GM12878 (cell line): ENCODE data around the gene NRSN2. TPM values are rescaled to one million over a fixed set of nuclear protein-coding genes. Genes with fewer than 3 reads are reported as not detected.

Experiments
- ATAC-seq: fragments of 200-7000 bp; cut with Tn5 transposase; 3 replicates; pipeline ENCODE4 v1.9.1; 2020; ENCODE audit warnings: mild to moderate bottlenecking, moderate library complexity
- BruUV-seq: library from RNA; stranded (reverse); fragments of 400-500 nt; replicated peaks from 2 replicates; lab custom pipeline; 2021; lab: Mats Ljungman, UMichigan
- CTCF ChIA-PET: fragments of 300-600 bp; sonication (Branson Sonifier 250); formaldehyde crosslinking; extraction: SDS; loops from one replicate; lab custom pipeline; 2021; ENCODE audit warnings: inconsistent platforms; lab: Yijun Ruan, JAX
- POLR2A ChIA-PET: fragments of 350-600 bp; formaldehyde crosslinking; extraction: SDS; loops from one replicate; lab custom pipeline; 2021; ENCODE audit warnings: inconsistent platforms; lab: Charles Lee
- RAD21 ChIA-PET: fragments of 300-600 bp; sonication (Branson Sonifier 250); formaldehyde crosslinking; loops from one replicate; lab custom pipeline; 2023; ENCODE audit warnings: antibody characterized with exemption; ENCODE audit not compliant: unreplicated experiment; lab: Charles Lee
- SMC1A ChIA-PET: fragments of 300-600 bp; sonication (Branson Sonifier 250); formaldehyde crosslinking; loops from one replicate; lab custom pipeline; 2023; ENCODE audit not compliant: unreplicated experiment, uncharacterized antibody; lab: Charles Lee
- DNase-seq: peaks from one replicate; pipeline ENCODE4 v3.0.0-alpha.2; 2011; ENCODE audit warnings: low read depth, low spot score
- FAIRE-seq: peaks from 3 replicates; lab custom pipeline; 2011; peaks lifted over from hg19 to GRCh38; lab: Jason Lieb, UNC
- H2AFZ ChIP-seq: 2 replicates; pipeline ENCODE4 v1.6.0; 2011; ENCODE audit warnings: low read depth, low read length, control low read depth; ENCODE audit not compliant: control insufficient read depth
- H3K27ac ChIP-seq: 2 replicates; pipeline ENCODE4 v1.5.1; 2011; ENCODE audit warnings: control low read depth; ENCODE audit not compliant: control insufficient read depth, insufficient read depth
- H3K27me3 ChIP-seq, 2 experiments: replicated peaks in 1 of 2; 2 replicates each; pipeline versions ENCODE4 v1.6.0 to v1.6.1; 2011; ENCODE audit warnings: low read length in 1 of 2; ENCODE audit not compliant: control insufficient read depth in 2 of 2, insufficient read depth in 2 of 2
- H3K36me3 ChIP-seq, 2 experiments: 2 replicates each; pipeline ENCODE4 v1.5.1; 2011; ENCODE audit warnings: low read length in 1 of 2; ENCODE audit not compliant: control insufficient read depth in 2 of 2, insufficient read depth in 2 of 2
- H3K4me1 ChIP-seq: 2 replicates; pipeline ENCODE4 v1.6.1; 2011; ENCODE audit warnings: mild to moderate bottlenecking, low read length, moderate library complexity, mixed read lengths; ENCODE audit not compliant: control insufficient read depth, insufficient read depth
- H3K4me2 ChIP-seq: 2 replicates; pipeline ENCODE4 v1.6.0; 2011; ENCODE audit warnings: control low read depth; ENCODE audit not compliant: control insufficient read depth, insufficient read depth
- H3K4me3 ChIP-seq: fragments of 200-600 bp; sonication (generic); 2 replicates; pipeline ENCODE4 v1.5.1; 2016
- H3K79me2 ChIP-seq: 2 replicates; pipeline ENCODE4 v1.6.0; 2011; ENCODE audit warnings: low read length; ENCODE audit not compliant: control insufficient read depth, insufficient read depth
- H3K9ac ChIP-seq: 2 replicates; pipeline ENCODE4 v1.8.0; 2011; ENCODE audit warnings: low read length, control low read depth, mixed read lengths; ENCODE audit not compliant: control insufficient read depth, insufficient read depth
- H3K9me3 ChIP-seq: replicated peaks from 3 replicates; pipeline ENCODE4 v1.5.1; 2011; ENCODE audit warnings: mild to moderate bottlenecking, low read length; ENCODE audit not compliant: control insufficient read depth, insufficient read depth
- H4K20me1 ChIP-seq: 2 replicates; pipeline ENCODE4 v1.6.0; 2011; ENCODE audit not compliant: control insufficient read depth, insufficient read depth
- ASH2L ChIP-seq: fragments of 300-600, 200-600 bp; sonication (generic); IDR thresholded peaks from 2 replicates; pipeline ENCODE4 v1.6.1; 2017; ENCODE audit warnings: low read depth, mild to moderate bottlenecking, borderline replicate concordance
- E2F8 ChIP-seq: fragments of 450-650 bp; IDR thresholded peaks from 2 replicates; pipeline ENCODE4 v1.6.1; 2018; ENCODE audit warnings: mild to moderate bottlenecking, low read depth, moderate library complexity; ENCODE audit not compliant: partially characterized antibody
- FOS ChIP-seq: IDR thresholded peaks from 3 replicates; pipeline ENCODE4 v1.6.1; 2011; ENCODE audit warnings: borderline replicate concordance; ENCODE audit not compliant: insufficient read length; ENCODE audit errors: extremely low read depth
- KLF5 ChIP-seq: fragments of 450-650 bp; IDR thresholded peaks from 2 replicates; pipeline ENCODE4 v1.6.1; 2014; ENCODE audit warnings: mild to moderate bottlenecking; ENCODE audit not compliant: partially characterized antibody
- NR2F1 ChIP-seq: fragments of 450-650 bp; conservative IDR thresholded peaks from 2 replicates; pipeline ENCODE4 v1.6.1; 2017; ENCODE audit warnings: mild to moderate bottlenecking
- RELA ChIP-seq: fragments of 450-650 bp; IDR thresholded peaks from 2 replicates; pipeline ENCODE4 v1.8.0; 2014; ENCODE audit warnings: borderline replicate concordance; ENCODE audit not compliant: partially characterized antibody
- WRNIP1 ChIP-seq: IDR thresholded peaks from 2 replicates; pipeline ENCODE4 v1.6.1; 2011; ENCODE audit warnings: low read depth, low read length, improper control_type of control experiment, borderline replicate concordance
- ZBTB4 ChIP-seq: fragments of 450-650 bp; formaldehyde crosslinking; IDR thresholded peaks from 2 replicates; pipeline ENCODE4 v1.4.0; 2022; ENCODE audit warnings: mild to moderate bottlenecking, moderate library complexity
- WGBS: methylation state at CpG from one replicate; pipeline ENCODE4 v1.1.6; 2016; ENCODE audit warnings: low lambda C conversion rate; ENCODE audit not compliant: insufficient replicate concordance, insufficient coverage; ENCODE audit errors: missing lambda C conversion rate; 5-methylcytosine and 5-hydroxymethylcytosine counted together
- in situ Hi-C: fragments of 300-500 bp; cut with MboI; formaldehyde crosslinking; loops from 9 replicates; pipeline ENCODE4 v1.14.3; 2018; ENCODE audit warnings: mixed read lengths
- intact Hi-C: fragments of 100-400 bp; cut with micrococcal nuclease; formaldehyde crosslinking; loops from one replicate; pipeline ENCODE4 v1.14.2; 2022; ENCODE audit not compliant: unreplicated experiment
- polyA plus RNA-seq, 11 experiments: library from polyadenylated mRNA; depleted of rRNA in 4 of 11; unstranded in 6 of 11; stranded (reverse) in 5 of 11; fragments of >200 nt; fragmentation: Nextera tagmentation in 4 of 11; fragmentation: Illumina TruSeq in 1 of 11; extraction: Ambion mirVana in 4 of 11; extraction: Trizol in 1 of 11; gene quantifications; 1 replicate in 1 of 11; 2 replicates in 10 of 11; pipeline versions ENCODE4 v1.2.1 to v1.2.3, GENCODE V29; 2011 to 2016; ENCODE audit warnings: inconsistent platforms in 2 of 11, missing spikeins in 2 of 11, low read depth in 1 of 11
- total RNA-seq, 4 experiments: library from RNA; depleted of rRNA in 3 of 4; stranded (reverse); fragments of >200 nt in 3 of 4; fragmentation: Illumina TruSeq in 1 of 4; extraction: Trizol in 1 of 4; gene quantifications; 2 replicates each; pipeline versions ENCODE4 v1.2.1 to v1.2.3, GENCODE V29; 2013 to 2021

NRSN2 gene
- total and polyA plus RNA-seq, 10 of the 15 experiments (the other 5 are each of a cell fraction or from before 2014, with no cell fraction given): 6.2 to 32.4 (median 13.0) TPM

- no peak for TF ChIP-seq ASH2L
- no peak for TF ChIP-seq NR2F1
- TF ChIP-seq ZBTB4 (CRISPR knock-in tag): no peak
- TF ChIP-seq KLF5: no peak
Measured at GRCh38 chr20:366041-366718, 19.3 kb downstream of the NRSN2 start (continued).

GRCh38 chr20:366719-367485 lies 20.0 kb downstream of the NRSN2 start:
- 77% methylated on average over 13 of the region's 13 CpGs for WGBS
- Histone ChIP-seq H3K4me3 (no peak overlapping the region), H3K9ac (no peak overlapping the region), H3K4me2 (no peak overlapping the region), H3K27me3 (no peaks in the 10 kb centered on the region), H4K20me1 (no peaks in the 10 kb centered on the region), H2AFZ (no peak overlapping the region), H3K9me3 (no peaks in the 10 kb centered on the region), H3K79me2 (no peaks in the 10 kb centered on the region), H3K27ac (no peak overlapping the region), H3K4me1 (peaks cover 11% of the 10 kb centered on the region), H3K36me3 (no peaks in the 10 kb centered on the region)
- SMC1A ChIA-PET: no interaction called here
- DNase-seq (no peak), ATAC-seq (no peak), FAIRE-seq (no peak)
- POLR2A ChIA-PET: interaction anchor here (0.6 kb wide), 1 partner anchor 57 kb away, joined by 3 read pairs; no protein-coding TSS in a partner anchor
- intact Hi-C loops: no loop called here
- RAD21 ChIA-PET: no interaction called here
- no TSS peak for BruUV-seq
- in situ Hi-C loops: no loop called here
- CTCF ChIA-PET: interaction anchor here (1.3 to 1.7 kb wide), 2 partner anchors 112 to 278 kb away, joined by 3 to 7 read pairs; no protein-coding TSS in a partner anchor
- TF ChIP-seq RELA (no peak), WRNIP1 (no peak), FOS (no peak), E2F8 (no peak), NR2F1 (no peak)
